CD4-positive, alpha-beta T cell treated with Interleukin-21 for 1 hour (primary cell): ENCODE data around the gene DAD1.
A peak's percentile ranks its signal among the peaks of the same experiment; 100 is the strongest.
"Not testable (repeated sequence)": the region's sequence is repeated elsewhere in the genome, so short reads cannot be mapped to it uniquely, and the experiment has no call there.

Source experiments
- DNase-seq: peaks from one replicate; pipeline ENCODE4 v3.0.0-alpha.2; 2020

The DAD1 gene

GRCh38 chr14:22566266-22566665, 22.8 kb downstream of the DAD1 start:
- DNase-seq: not testable (repeated sequence)

- DNase-seq: no peak
Observed at GRCh38 chr14:22565391-22565945, 23.6 kb downstream of the DAD1 start.

DNA sequence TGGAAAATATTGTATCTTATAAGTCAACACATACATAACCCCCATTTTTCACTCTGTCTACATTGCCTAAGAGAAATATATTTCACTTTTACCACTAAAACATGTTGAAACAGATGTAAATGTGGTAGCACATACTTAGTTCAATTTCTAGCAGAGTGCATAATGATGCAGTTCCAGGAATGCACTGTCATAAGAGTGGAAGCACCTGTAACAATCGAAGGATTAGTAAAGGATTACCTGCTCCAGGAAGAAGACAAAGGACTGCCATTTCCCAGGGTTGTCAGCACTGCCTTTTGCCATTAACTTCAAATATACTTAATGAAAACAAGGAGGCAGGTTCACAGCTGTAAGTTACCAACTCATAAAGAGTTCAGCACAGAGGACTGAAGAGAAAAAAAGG, 24.6 kb downstream of the DAD1 start:
- no peak for DNase-seq

DNA sequence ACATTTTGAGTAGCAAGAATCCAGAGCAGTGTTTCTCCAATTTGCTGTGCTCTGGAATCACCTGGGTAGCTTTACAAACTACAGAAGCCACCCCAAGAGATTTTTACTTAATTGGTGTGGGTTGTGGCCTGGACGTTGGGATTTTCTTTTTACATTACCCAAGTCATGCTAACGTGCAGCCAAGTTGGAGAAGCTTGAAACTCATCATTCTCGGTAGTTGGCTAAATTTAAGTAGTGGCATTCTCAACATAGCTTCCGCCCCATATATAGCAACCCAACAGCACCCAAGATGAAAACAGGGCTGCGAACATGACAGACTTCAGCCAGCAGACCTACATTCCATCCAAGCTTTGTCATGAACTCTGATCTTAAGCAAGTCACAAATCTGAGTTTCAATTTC, 25.0 kb downstream of the DAD1 start:
- DNase-seq: no peak

- DNase-seq: peak; percentile 89
Observed at GRCh38 chr14:22561661-22562579, 27.1 kb downstream of the DAD1 start.

DNA sequence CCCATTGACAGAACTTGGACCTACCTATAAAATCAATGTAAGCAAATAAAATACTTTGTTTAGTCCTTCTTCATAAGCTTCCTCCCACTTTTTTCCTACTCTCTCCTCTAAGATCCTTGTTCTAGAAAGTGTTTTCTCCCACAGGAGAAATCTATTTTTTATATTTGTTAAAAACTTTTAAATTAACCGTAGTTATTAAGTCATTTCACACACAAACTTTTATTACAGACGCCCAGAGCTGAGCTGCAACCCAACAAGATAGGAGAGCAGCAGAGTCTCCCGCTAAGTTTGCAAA, 27.7 kb downstream of the DAD1 start:
- DNase-seq: no peak

DNA sequence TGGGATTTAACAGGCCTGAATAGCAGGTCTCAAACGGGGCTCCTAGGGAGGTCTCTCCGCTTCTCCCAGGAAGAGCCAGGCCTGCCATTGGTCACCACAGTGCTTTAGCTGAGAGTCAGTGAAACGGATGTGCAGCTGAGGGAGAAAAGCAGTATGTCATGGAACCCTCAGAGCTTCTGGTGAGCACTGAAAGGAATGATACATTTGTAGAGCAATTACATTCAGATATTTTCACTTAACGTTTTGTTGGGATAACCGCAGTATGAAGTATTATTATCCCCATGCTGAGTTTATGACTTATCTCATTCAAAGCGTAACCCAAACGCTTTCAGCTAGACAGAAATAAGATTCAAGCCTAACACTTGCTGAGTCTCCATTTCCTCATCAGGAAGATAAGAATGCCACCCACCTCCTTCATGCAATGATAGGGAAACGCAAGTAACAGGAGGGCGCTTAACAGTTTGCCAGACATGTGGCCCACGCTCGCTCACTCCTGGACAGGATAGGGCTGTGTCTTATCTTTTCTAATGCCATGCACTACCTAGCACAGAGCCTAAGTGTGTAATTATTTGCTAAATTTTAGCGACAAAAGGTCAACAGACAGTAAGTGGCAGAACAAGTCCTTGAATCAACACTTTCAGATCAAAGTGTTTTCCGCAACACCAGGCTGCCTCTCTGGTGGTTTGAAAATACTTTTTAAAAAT, 28.2 kb downstream of the DAD1 start:
- no peak for DNase-seq

DNA sequence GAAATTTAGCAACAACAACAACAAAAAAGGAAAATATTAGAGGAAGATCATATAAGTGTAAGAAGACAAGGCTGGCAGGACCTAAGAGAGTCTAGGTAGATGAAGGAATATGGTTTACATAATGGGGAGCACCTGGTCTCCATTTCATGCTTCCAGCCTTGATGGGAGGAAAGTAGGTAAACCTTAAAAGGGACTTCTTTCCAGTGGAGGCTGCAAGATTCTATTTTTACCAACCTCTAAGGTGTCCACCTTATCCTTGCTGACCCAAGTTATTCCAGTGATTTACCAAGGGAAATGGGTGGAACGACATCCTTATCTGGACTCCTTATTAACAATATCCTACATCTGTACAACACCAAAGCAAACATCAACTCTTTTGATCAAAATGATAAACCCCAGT, 30.0 kb downstream of the DAD1 start:
- no peak for DNase-seq

DNA sequence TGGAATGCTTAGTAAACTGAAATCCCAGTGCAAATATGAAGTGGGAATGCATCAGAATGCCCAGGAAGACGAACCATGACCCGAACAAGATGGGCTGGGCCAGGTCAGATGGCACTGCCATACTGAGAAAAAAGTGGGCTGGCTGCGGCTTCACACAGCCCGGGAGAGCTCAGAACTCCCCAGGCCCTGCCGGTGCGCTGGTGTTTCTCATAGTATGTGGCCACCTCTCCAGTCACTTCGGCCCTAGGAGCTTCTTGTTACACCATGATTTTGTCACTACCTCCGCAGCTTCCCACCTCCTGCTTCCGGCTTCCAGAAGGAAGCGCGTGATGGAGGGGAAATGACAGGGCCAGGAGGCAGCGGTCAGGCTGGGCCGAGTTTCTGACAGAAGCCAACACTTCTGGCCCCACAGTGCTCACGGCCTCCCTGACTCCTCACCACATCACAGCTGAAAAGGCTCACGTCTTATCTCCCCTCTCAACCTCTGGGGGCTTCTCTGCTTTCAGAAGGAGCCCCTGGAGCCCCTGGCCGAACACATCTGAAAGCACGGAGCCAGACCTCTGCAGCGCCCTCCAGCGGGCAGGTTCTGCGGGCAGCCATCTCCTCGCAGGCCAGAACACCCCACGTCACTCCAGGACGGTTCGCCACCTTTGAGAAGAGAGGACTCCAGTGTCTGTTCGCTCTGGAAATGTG, 30.7 kb downstream of the DAD1 start:
- peak; percentile 78 for DNase-seq

- no peak for DNase-seq
Observed at GRCh38 chr14:22557846-22558220, 31.2 kb downstream of the DAD1 start.

- DNase-seq: peak; percentile 89
Observed at GRCh38 chr14:22556990-22557623, 31.9 kb downstream of the DAD1 start.

DNA sequence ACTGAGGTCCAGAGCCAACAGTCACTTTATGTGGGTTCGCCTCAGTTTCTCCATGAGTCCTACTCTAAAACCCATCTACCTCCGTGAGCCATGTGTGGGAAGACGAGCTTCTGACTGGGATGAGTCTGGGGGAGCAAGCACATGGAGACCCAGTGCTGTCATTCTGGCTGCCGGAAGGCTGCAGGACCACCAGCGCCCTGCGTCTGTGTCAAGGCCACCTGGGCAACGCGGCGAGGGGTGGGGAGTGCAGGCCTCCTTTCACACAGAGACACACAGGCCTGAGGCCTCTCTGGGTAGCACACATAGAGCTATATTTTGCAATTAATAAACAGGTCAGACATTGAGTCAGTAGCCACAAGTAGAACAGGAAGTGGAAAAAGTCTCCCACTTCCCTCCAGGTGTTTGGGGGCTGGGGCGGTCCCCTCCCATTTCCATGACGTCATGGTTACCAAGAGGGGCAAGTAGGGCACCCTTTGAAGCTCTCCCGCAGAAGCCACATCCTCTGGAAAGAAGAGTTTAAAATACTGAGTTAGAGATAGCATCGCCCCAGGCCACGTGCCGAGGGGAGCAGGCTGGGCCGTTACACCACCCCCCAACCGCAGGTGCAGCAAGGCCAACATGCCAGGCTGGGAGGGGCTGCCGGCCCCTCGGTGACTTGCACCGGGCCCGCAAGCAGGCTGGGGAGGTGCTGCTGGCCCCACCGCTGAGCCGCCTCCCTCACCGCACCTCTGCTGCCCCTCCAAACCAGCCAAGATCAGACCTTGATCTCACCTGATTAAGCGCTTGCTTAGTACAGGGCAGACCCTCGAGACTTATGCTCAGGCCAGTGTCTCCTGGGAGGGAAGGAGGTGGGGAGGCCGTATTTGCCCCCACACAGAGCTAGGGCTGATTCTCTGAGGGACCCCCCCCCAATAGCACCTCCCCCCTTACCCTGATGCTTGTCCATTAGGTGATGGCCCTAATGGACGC, 32.7 kb downstream of the DAD1 start:
- peak; percentile 99 for DNase-seq

- DNase-seq: peak; percentile 77
Observed at GRCh38 chr14:22555384-22556011, 33.5 kb downstream of the DAD1 start.

DNA sequence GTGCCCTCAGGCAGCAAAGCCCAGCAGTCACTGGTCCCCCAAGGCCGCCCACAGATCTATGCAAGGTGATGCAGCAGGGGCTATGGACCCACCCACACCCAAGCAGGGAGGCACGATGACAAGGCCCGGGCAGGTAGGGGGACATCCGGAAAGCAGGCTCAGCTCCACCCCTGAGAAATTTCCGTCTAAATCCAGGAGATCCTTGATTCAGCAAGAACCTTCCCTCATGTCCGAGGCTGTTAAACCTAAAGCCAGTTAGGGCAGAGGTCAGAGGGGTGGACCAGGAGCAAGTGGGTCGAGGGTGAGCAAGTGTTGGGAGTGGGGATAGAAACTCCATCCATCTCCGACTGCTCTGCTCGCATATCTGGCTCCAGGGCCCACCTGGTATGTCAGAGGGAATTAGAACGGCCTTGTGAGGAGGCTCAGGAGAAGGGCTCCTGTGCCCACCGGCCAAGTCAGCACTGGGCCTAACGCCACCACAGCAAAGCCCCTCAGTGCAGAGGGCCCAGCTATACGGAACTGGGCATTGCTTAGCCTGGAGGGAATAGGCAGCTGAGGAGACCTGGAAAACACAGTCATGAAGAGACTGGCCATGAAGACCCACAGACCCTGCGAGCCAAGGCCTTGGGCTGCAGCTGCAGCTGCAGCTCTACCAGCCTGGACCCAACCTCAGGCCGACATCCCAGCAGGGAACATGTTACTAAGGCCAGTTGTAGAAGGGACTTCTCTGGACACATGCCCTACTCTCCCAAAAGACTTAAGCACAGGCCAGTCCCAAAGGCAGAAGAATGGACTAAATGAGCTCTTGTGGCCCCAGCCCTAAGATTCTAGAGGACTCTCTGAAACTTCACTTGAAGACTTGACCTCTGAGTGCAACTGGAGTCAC, 34.3 kb downstream of the DAD1 start:
- no peak for DNase-seq

DNA sequence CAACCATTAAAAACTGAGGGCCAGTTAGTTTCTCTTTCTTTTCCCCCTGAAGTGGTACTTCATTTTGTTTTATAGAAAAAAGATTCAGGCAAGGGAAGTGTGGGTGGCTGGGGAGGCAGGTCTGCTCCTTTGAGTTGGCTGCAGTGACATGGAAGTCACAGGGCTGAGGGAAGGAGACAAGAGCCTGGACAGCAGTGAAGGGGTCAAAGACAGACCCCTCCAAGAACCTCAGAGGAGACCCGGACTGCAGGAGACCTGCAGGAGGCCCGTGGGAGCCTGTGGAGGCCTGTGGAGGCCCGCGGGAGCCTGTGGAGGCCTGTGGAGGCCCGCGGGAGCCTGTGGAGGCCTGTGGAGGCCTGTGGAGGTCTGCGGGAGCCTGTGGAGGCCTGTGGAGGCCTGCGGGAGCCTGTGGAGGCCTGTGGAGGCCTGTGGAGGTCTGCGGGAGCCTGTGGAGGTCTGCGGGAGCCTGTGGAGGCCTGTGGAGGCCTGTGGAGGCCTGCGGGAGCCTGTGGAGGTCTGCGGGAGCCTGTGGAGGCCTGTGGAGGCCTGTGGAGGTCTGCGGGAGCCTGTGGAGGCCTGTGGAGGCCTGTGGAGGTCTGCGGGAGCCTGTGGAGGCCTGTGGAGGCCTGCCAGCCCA, 35.0 kb downstream of the DAD1 start:
- DNase-seq: peak; percentile 62

DNA sequence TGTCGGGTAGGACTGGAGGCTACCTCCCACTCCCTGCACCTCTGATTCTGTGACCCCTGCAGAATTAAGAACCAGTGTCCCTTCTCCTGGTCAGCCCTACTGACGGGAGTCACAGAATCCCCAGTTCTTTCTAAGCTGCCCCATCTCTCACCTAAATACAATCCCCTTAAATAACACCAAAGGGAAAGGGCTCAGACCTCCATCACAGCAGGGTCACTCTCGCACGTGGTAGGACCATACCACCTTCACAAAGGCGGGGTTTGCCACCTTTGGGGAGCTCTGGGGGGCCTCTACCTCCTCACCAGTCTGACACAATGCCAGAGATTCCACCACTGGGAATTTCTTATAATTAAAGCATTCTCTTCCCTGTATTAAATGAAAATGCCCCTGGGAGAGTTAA, 35.6 kb downstream of the DAD1 start:
- DNase-seq: no peak

GRCh38 chr14:22552827-22553076, 36.3 kb downstream of the DAD1 start:
- DNase-seq: no peak

DNA sequence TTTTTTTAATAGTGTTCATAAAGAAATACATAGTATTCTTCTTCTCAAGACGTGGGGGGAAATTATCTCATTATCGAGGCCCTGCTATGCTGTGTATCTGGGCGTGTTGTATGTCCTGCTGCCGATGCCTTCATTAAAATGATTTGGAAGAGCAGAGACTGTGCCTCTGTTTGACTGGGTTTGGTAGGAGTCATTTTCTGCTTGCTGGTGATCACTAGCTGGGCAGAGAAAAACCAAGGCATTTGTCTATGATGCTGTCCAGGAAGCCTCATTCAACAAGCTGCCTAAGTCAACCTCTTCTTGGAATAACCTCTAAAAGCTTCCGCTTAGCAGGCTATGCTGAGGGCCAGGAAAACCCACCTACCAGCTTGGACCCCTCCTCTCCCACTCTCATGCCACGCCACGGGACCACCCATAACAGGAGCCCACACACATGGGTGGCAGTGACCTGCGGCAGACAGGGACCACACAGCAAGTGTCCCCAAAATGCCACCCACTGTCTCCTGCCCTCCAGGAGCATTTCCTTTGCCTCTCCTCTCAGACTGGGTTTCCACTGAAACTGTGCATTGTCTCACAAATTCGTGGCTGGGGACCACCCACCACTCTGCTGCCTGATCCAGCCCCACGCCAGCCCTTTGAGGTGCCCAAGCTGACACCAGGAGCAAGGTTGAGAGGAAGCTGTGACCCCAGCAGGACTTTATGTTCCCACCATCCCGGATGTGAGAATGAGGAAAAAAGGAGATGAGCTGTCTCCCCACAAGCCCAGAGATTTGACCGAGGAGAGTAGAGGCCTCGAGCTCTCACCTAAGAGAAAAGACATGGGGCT, 36.8 kb downstream of the DAD1 start:
- peak; percentile 22 for DNase-seq

GRCh38 chr14:22551605-22551997, 37.4 kb downstream of the DAD1 start:
- peak; percentile 31 for DNase-seq
